K562 (cell line): ENCODE data around the gene TMEM214. TPM values are rescaled to one million over a fixed set of nuclear protein-coding genes. Genes with fewer than 3 reads are reported as not detected.
A peak's percentile ranks its signal among the peaks of the same experiment; 100 is the strongest.

Source experiments
- ATAC-seq: fragments of 200-7000 bp; cut with Tn5 transposase; 3 replicates; pipeline ENCODE4 v1.9.1; 2020; ENCODE audit warnings: moderate library complexity
- BruUV-seq: library from RNA; stranded (reverse); fragments of 400-500 nt; replicated peaks from 2 replicates; lab custom pipeline; 2021; lab: Mats Ljungman, UMichigan
- CTCF ChIA-PET: fragments of 300-600 bp; formaldehyde crosslinking; extraction: SDS; loops from one replicate; lab custom pipeline; 2021; ENCODE audit warnings: low intra/inter-chr PET ratio; lab: Yijun Ruan, JAX
- POLR2A ChIA-PET: fragments of 300-600, 350-650 bp; sonication (Branson Sonifier 250); formaldehyde crosslinking; extraction: SDS; loops from one replicate; lab custom pipeline; 2021; ENCODE audit warnings: antibody characterized with exemption, inconsistent platforms; lab: Yijun Ruan, JAX
- DNase-seq, 4 experiments: peaks; one replicate each; pipeline versions ENCODE4 v3.0.0 to v3.0.0-alpha.2; 2011 to 2018; ENCODE audit warnings: low spot score in 3 of 4, mixed read lengths in 3 of 4; ENCODE audit errors: extremely low read depth in 1 of 4
- FAIRE-seq: peaks from 2 replicates; lab custom pipeline; 2011; peaks lifted over from hg19 to GRCh38; lab: Jason Lieb, UNC
- H2AFZ ChIP-seq: 2 replicates; pipeline ENCODE4 v1.6.0; 2011; ENCODE audit warnings: low read depth, low read length, control low read depth, inconsistent platforms
- H3K27ac ChIP-seq: fragments of 200-600 bp; 3 replicates; pipeline ENCODE4 v1.8.0; 2011; ENCODE audit warnings: low read depth, mild to moderate bottlenecking, control low read depth, inconsistent platforms, low read length, moderate library complexity, mixed read lengths; ENCODE audit errors: extremely low read depth
- H3K27me3 ChIP-seq, 2 experiments: fragments of 300-600 bp in 1 of 2; 2 replicates in 1 of 2; 3 replicates in 1 of 2; pipeline versions ENCODE4 v1.6.0 to v1.8.0; 2011; ENCODE audit warnings: inconsistent platforms in 2 of 2, low read length in 2 of 2, mild to moderate bottlenecking in 1 of 2, mixed read lengths in 1 of 2, moderate library complexity in 1 of 2; ENCODE audit not compliant: control insufficient read depth in 2 of 2, insufficient read depth in 2 of 2
- H3K36me3 ChIP-seq: fragments of 300-600 bp; 3 replicates; pipeline ENCODE4 v1.8.0; 2011; ENCODE audit warnings: mild to moderate bottlenecking, low read length, inconsistent platforms; ENCODE audit not compliant: control insufficient read depth, insufficient read depth
- H3K4me1 ChIP-seq, 2 experiments: fragments of 200-600 bp in 1 of 2; replicated peaks in 1 of 2; 2 replicates in 1 of 2; 3 replicates in 1 of 2; pipeline versions ENCODE4 v1.5.1 to v1.8.0; 2011; ENCODE audit warnings: inconsistent platforms in 2 of 2, low read length in 2 of 2, mild to moderate bottlenecking in 1 of 2, mixed read lengths in 1 of 2, moderate library complexity in 1 of 2; ENCODE audit not compliant: control insufficient read depth in 2 of 2, insufficient read depth in 2 of 2
- H3K4me2 ChIP-seq: 2 replicates; pipeline ENCODE4 v1.6.1; 2011; ENCODE audit warnings: low read length, control low read depth, inconsistent platforms, mixed read lengths; ENCODE audit not compliant: insufficient read depth
- H3K4me3 ChIP-seq: fragments of 200-600 bp; sonication (generic), shearing (Covaris generic); 2 replicates; pipeline ENCODE4 v1.5.1; 2016; ENCODE audit warnings: control low read depth, inconsistent platforms
- H3K79me2 ChIP-seq: fragments of 200-600 bp; 3 replicates; pipeline ENCODE4 v1.8.0; 2011; ENCODE audit warnings: low read length, inconsistent platforms; ENCODE audit not compliant: control insufficient read depth, insufficient read depth
- H3K9ac ChIP-seq, 2 experiments: 2 replicates each; pipeline versions ENCODE4 v1.6.0 to v1.6.1; 2011; ENCODE audit warnings: low read depth in 2 of 2, low read length in 2 of 2, control low read depth in 1 of 2, inconsistent platforms in 1 of 2, mild to moderate bottlenecking in 1 of 2, mixed read lengths in 1 of 2; ENCODE audit not compliant: insufficient read depth in 1 of 2
- H3K9me1 ChIP-seq: one replicate; pipeline ENCODE4 v1.6.0; 2011; ENCODE audit warnings: inconsistent platforms, mild to moderate bottlenecking, low read length, moderate library complexity; ENCODE audit not compliant: control insufficient read depth, insufficient read depth
- H3K9me3 ChIP-seq: replicated peaks from 2 replicates; pipeline ENCODE4 v1.5.1; 2011; ENCODE audit warnings: low read depth, low read length, inconsistent platforms; ENCODE audit not compliant: control insufficient read depth, insufficient read depth
- H4K20me1 ChIP-seq: replicated peaks from 2 replicates; pipeline ENCODE4 v1.6.1; 2011; ENCODE audit warnings: low read length, inconsistent platforms, mixed read lengths; ENCODE audit not compliant: control insufficient read depth, insufficient read depth
- CBX3 ChIP-seq, 2 experiments: IDR thresholded peaks; 1 replicate in 1 of 2; 2 replicates in 1 of 2; pipeline ENCODE4 v1.6.1; 2012; ENCODE audit warnings: inconsistent platforms in 2 of 2, low read length in 2 of 2, borderline replicate concordance in 1 of 2, control low read depth in 1 of 2
- EGR1 ChIP-seq: fragments of 450-650 bp; conservative IDR thresholded peaks from 2 replicates; pipeline ENCODE4 v1.6.1; 2017; ENCODE audit warnings: mild to moderate bottlenecking
- HDAC3 ChIP-seq: fragments of 450-650 bp; IDR thresholded peaks from 2 replicates; pipeline ENCODE4 v1.6.1; 2018; ENCODE audit warnings: borderline replicate concordance, mild to moderate bottlenecking, moderate library complexity; ENCODE audit not compliant: partially characterized antibody
- HDAC8 ChIP-seq: fragments of 450-650 bp; IDR thresholded peaks from 2 replicates; pipeline ENCODE4 v1.6.1; 2016; ENCODE audit warnings: mild to moderate bottlenecking, missing genetic modification characterization, moderate library complexity, missing compliant biosample characterization
- KDM2B ChIP-seq: fragments of 250-450 bp; sonication (Bioruptor Pico); IDR thresholded peaks from 2 replicates; pipeline ENCODE4 v1.8.0; 2021; ENCODE audit warnings: mild to moderate bottlenecking, moderate library complexity
- KDM4B ChIP-seq, 2 experiments: fragments of 450-650 bp in 1 of 2; sonication (generic) in 1 of 2; IDR thresholded peaks; 2 replicates each; pipeline ENCODE4 v1.6.1; 2016 to 2017; ENCODE audit warnings: borderline replicate concordance in 2 of 2, antibody characterized with exemption in 1 of 2, low read depth in 1 of 2, mild to moderate bottlenecking in 1 of 2
- MITF ChIP-seq: IDR thresholded peaks from 2 replicates; pipeline ENCODE4 v1.6.1; 2014; ENCODE audit warnings: antibody characterized with exemption
- RAD21 ChIP-seq, 2 experiments: fragments of 250-450 bp in 1 of 2; fragments of 450-650 bp in 1 of 2; sonication (Bioruptor Pico) in 1 of 2; formaldehyde crosslinking in 1 of 2; IDR thresholded peaks in 1 of 2; conservative IDR thresholded peaks in 1 of 2; 2 replicates each; pipeline versions ENCODE4 v1.4.0 to v1.8.0; 2020 to 2022; ENCODE audit warnings: mild to moderate bottlenecking in 2 of 2, moderate library complexity in 1 of 2
- RB1 ChIP-seq: fragments of 450-650 bp; IDR thresholded peaks from 2 replicates; pipeline ENCODE4 v1.6.1; 2017; ENCODE audit warnings: low read depth, mild to moderate bottlenecking
- SMARCA5 ChIP-seq: fragments of 450-650 bp; IDR thresholded peaks from 2 replicates; pipeline ENCODE4 v1.6.1; 2016
- ZC3H8 ChIP-seq: fragments of 450-650 bp; IDR thresholded peaks from 2 replicates; pipeline ENCODE4 v1.6.1; 2017
- WGBS: fragments of 100-300 bp; shearing (Covaris generic); methylation state at CpG from one replicate; pipeline ENCODE4 v1.1.6; 2016; ENCODE audit warnings: low coverage, mixed read lengths; ENCODE audit not compliant: insufficient coverage; ENCODE audit errors: missing lambda C conversion rate; 5-methylcytosine and 5-hydroxymethylcytosine counted together
- in situ Hi-C: fragments of 300-500 bp; cut with MboI; formaldehyde crosslinking; loops from 4 replicates; pipeline ENCODE4 v1.15.0; 2018; ENCODE audit warnings: inconsistent platforms, mixed read lengths
- intact Hi-C: fragments of 100-400 bp; cut with micrococcal nuclease; formaldehyde crosslinking; loops from 2 replicates; pipeline ENCODE4 v1.14.2; 2022
- polyA plus RNA-seq, 8 experiments: library from polyadenylated mRNA; depleted of rRNA in 4 of 8; stranded (reverse) in 5 of 8; unstranded in 3 of 8; fragments of >200 nt; fragmentation: Nextera tagmentation in 2 of 8; fragmentation: Illumina TruSeq in 1 of 8; extraction: Ambion mirVana in 2 of 8; extraction: Trizol in 1 of 8; gene quantifications; 2 replicates each; pipeline versions ENCODE4 v1.2.1 to v1.2.3, GENCODE V29; 2011 to 2014; ENCODE audit warnings: inconsistent platforms in 1 of 8, missing spikeins in 1 of 8
- total RNA-seq, 7 experiments: library from RNA; depleted of rRNA in 6 of 7; stranded (reverse); fragments of >200 nt in 6 of 7; fragmentation: Illumina TruSeq in 2 of 7; extraction: Trizol in 2 of 7; gene quantifications; 2 replicates each; pipeline versions ENCODE4 v1.2.1 to v1.2.3, GENCODE V29; 2011 to 2021; ENCODE audit warnings: low replicate concordance in 1 of 7
- TF ChIP-seq, protein P1 (sequence below): fragments of 450-650 bp; IDR thresholded peaks from 2 replicates; pipeline ENCODE4 v1.6.1; 2016; ENCODE audit warnings: low read depth

The TMEM214 gene
- total and polyA plus RNA-seq, 9 of the 15 experiments (the other 6 are each of a cell fraction or from before 2014, with no cell fraction given): 11.4 to 81.4 (median 44.1) TPM

GRCh38 chr2:27086090-27086723 is 53.4 kb downstream of the TMEM214 start:
- BruUV-seq: no TSS peak
- DNase-seq (peak; percentile 96 to 97 (median 96)), ATAC-seq (peak; percentile 90), FAIRE-seq (peak; percentile 66)
- in situ Hi-C loops (loop anchor here (5.0 kb wide), 1 partner anchor 124 kb away; no protein-coding TSS in a partner anchor), intact Hi-C loops (loop anchor here (1.0 kb wide), 1 partner anchor 66 kb away; no protein-coding TSS in a partner anchor)
- 2% methylated on average over 39 of the region's 81 CpGs for WGBS
- CTCF ChIA-PET: interaction anchor here (0.9 to 2.5 kb wide), 6 partner anchors 34 to 218 kb away, joined by 3 to 22 read pairs (median 4); no protein-coding TSS in a partner anchor
- Histone ChIP-seq H3K4me2 (peak overlapping the region; percentile 69), H2AFZ (peak overlapping the region; percentile 56), H3K9ac (peak overlapping the region; percentile 81 to 95), H3K36me3 (no peaks in the 10 kb centered on the region), H3K9me3 (no peaks in the 10 kb centered on the region), H3K4me1 (peaks cover 49 to 66% of the 10 kb centered on the region in 2 experiments), H3K79me2 (peaks cover 10% of the 10 kb centered on the region; the same call in 1 of the 3 replicates), H3K27ac (peak overlapping the region; percentile 85), H3K27me3 (no peaks in the 10 kb centered on the region), H3K4me3 (peak overlapping the region; percentile 57), H3K9me1 (no peaks in the 10 kb centered on the region), H4K20me1 (no peaks in the 10 kb centered on the region)
- POLR2A ChIA-PET: interaction anchor here (0.6 to 1.7 kb wide), 7 partner anchors 8 to 293 kb away, joined by 3 to 5 read pairs (median 4); no protein-coding TSS in a partner anchor
- TF ChIP-seq CBX3 (IDR thresholded peaks at IDR 0.05; ENCODE audit: borderline replicate concordance in 1 of 2, low read length in 2 of 2) (peak in 1 of 2 experiments; percentile 79; a peak in 1 of 3 replicates), ZC3H8 (no peak), RB1 (peak; percentile 100), SMARCA5 (no peak), HDAC8 (0 out of 2 replicates have a peak, but pooled peaks have one; percentile 50), RAD21 (CRISPR knock-in tag; conservative IDR thresholded peaks at IDR 0.05 in 1 of 2, IDR thresholded peaks at IDR 0.05 in 1 of 2) (peak; percentile 55), KDM4B (IDR thresholded peaks at IDR 0.05; ENCODE audit: borderline replicate concordance in 2 of 2, low read depth in 1 of 2) (peak in 1 of 2 experiments; percentile 32; a peak in 1 of 4 replicates), HDAC3 (no peak), EGR1 (peak; percentile 76), MITF (peak; percentile 86), KDM2B (CRISPR knock-in tag) (0 out of 2 replicates have a peak, but pooled peaks have one; percentile 6)
- TF ChIP-seq, protein P1, sequence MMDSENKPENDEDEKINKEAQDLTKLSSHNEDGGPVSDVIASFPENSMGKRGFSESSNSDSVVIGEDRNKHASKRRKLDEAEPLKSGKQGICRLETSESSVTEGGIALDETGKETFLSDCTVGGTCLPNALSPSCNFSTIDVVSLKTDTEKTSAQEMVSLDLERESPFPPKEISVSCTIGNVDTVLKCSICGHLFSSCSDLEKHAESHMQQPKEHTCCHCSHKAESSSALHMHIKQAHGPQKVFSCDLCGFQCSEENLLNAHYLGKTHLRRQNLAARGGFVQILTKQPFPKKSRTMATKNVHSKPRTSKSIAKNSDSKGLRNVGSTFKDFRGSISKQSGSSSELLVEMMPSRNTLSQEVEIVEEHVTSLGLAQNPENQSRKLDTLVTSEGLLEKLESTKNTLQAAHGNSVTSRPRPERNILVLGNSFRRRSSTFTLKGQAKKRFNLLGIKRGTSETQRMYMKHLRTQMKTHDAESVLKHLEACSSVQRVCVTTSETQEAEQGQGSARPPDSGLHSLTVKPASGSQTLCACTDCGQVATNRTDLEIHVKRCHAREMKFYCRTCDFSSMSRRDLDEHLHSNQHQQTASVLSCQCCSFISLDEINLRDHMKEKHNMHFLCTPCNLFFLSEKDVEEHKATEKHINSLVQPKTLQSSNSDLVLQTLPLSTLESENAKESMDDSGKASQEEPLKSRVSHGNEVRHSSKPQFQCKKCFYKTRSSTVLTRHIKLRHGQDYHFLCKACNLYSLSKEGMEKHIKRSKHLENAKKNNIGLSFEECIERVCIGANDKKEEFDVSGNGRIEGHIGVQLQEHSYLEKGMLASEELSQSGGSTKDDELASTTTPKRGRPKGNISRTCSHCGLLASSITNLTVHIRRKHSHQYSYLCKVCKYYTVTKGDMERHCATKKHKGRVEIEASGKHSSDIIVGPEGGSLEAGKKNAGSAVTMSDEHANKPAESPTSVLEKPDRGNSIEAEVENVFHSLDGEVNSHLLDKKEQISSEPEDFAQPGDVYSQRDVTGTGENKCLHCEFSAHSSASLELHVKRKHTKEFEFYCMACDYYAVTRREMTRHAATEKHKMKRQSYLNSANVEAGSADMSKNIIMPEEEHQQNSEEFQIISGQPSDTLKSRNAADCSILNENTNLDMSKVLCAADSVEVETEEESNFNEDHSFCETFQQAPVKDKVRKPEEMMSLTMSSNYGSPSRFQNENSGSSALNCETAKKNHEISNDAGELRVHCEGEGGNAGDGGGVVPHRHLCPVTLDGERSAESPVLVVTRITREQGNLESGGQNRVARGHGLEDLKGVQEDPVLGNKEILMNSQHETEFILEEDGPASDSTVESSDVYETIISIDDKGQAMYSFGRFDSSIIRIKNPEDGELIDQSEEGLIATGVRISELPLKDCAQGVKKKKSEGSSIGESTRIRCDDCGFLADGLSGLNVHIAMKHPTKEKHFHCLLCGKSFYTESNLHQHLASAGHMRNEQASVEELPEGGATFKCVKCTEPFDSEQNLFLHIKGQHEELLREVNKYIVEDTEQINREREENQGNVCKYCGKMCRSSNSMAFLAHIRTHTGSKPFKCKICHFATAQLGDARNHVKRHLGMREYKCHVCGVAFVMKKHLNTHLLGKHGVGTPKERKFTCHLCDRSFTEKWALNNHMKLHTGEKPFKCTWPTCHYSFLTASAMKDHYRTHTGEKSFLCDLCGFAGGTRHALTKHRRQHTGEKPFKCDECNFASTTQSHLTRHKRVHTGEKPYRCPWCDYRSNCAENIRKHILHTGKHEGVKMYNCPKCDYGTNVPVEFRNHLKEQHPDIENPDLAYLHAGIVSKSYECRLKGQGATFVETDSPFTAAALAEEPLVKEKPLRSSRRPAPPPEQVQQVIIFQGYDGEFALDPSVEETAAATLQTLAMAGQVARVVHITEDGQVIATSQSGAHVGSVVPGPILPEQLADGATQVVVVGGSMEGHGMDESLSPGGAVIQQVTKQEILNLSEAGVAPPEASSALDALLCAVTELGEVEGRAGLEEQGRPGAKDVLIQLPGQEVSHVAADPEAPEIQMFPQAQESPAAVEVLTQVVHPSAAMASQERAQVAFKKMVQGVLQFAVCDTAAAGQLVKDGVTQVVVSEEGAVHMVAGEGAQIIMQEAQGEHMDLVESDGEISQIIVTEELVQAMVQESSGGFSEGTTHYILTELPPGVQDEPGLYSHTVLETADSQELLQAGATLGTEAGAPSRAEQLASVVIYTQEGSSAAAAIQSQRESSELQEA: no peak
